GM15510 (cell line): Measurements from ENCODE around the gene LNX1.

Source experiments
- POLR2A ChIP-seq: IDR thresholded peaks from 3 replicates; pipeline ENCODE4 v1.6.1; 2011; ENCODE audit warnings: borderline replicate concordance; ENCODE audit not compliant: insufficient read length; ENCODE audit errors: extremely low read depth

The LNX1 gene

DNA sequence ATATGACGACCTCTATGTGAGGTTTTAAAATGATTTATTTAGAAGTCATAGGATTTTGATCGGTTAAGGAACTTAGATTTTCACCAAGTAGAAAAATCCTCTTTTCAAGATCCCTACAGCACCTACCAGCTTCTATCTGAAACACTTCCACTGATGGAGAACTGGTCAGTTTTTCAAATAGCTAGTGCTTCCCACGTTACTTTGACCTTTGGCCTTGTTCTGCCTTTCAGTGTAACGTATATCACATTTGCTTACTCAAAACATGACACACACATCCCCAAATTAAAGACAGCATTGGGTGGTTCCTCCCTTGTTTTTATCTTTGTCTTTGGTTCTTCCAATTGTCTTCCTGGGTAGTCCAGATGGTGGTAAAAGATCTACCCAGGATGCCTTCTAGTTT lies 6.6 kb downstream of the LNX1 start:
- TF ChIP-seq POLR2A, result no peak

DNA sequence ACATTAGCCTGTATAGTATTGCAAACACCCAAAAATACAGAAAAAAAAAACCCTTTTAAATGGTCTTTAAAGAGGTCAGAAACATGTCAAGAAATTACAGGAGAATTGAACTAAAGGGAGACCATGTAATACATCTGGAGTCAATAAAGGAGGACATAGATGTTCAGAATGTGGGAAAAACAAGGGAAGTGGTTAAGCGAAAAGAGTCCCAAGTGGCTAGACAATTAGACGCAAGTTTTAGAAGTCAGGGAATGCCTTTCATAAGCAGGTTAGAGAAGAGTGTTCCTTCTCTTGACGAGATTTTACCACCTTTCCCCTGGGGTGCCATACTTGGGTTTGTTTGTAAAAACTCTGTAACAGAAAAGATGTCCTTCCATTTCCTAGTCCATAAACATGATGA lies 7.8 kb downstream of the LNX1 start:
- TF ChIP-seq POLR2A, result no peak

- TF ChIP-seq POLR2A, result no peak
Observed at GRCh38 chr4:53582194-53582593, 9.1 kb downstream of the LNX1 start.

GRCh38 chr4:53580274-53580673 lies 11.0 kb downstream of the LNX1 start:
- no peak for TF ChIP-seq POLR2A

DNA sequence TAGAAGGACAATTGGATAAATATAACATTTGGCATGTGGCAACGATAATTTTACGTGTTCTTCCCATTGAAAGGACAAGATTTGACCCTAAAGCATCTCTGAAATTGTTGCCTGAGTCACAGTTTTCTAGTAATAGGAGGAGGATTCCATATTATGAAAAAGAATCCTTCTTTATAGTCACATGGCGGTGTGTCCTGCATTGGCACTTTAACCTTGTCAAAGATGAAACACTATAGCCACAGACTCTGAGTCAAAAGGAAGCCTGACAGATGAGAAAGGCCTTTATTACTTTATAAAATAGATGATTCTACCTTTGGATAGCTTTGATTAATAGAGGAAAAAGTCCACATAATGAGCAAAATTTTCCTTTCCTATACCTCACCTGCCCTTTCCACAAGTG lies 11.5 kb downstream of the LNX1 start:
- TF ChIP-seq POLR2A, result no peak

DNA sequence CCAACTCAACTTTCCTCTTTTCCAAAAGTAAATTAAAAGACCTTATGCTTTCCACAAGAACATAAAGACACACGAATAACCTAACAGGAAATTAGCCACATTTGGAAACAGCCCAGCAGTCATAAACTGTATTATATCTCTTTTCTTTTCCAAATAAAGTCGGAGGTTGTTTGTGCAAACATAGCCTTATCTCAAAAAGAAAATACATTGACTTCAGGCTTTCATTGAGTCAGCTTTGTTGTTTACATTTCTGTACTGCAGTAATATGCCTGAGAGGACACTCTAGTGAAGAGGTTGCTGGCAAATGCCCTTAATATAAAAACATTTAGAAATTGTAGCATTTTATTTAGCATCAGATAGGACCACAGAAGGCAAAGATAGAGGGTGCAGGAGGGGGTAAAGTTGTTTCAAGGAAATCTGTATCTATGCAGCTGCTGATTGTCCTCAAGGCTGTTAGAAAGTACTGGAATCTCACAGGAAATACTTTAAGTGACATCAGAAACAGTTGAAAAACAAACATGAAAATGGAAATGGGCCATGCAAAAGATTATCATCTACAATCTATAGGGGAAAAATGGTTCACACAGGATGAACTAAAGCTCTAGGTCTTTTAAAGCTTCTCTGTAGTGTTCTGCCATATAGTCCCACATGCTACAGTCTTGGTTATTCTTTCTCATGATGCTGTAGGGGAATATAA lies 14.5 kb downstream of the LNX1 start:
- no peak for TF ChIP-seq POLR2A

- no peak for TF ChIP-seq POLR2A
Observed at GRCh38 chr4:53576071-53576617, 15.1 kb downstream of the LNX1 start.

- TF ChIP-seq POLR2A, result no peak
Observed at GRCh38 chr4:53575552-53575951, 15.7 kb downstream of the LNX1 start.

- no peak for TF ChIP-seq POLR2A
Observed at GRCh38 chr4:53574528-53574927, 16.8 kb downstream of the LNX1 start.

DNA sequence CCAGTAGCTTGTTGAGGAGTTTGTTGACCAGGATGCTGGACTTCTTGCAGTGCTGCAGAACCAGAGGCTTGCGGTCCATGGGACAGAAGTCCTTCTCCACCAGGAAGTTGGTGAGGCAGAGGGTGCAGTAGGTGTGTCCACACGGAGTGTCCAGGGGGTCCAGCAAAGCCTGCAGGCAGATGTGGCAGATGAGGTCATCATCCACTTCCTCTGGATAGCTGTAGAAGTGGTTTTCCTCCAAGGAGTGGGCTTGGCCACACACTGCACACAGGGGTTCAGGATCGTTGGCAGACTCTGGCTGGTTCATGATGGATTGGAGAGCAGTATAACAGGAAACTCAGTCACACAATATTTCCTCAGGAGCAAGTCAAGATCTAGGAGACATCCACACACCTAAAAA lies 17.6 kb downstream of the LNX1 start:
- no peak for TF ChIP-seq POLR2A

- no peak for TF ChIP-seq POLR2A
Observed at GRCh38 chr4:53572600-53572994, 18.7 kb downstream of the LNX1 start.

DNA sequence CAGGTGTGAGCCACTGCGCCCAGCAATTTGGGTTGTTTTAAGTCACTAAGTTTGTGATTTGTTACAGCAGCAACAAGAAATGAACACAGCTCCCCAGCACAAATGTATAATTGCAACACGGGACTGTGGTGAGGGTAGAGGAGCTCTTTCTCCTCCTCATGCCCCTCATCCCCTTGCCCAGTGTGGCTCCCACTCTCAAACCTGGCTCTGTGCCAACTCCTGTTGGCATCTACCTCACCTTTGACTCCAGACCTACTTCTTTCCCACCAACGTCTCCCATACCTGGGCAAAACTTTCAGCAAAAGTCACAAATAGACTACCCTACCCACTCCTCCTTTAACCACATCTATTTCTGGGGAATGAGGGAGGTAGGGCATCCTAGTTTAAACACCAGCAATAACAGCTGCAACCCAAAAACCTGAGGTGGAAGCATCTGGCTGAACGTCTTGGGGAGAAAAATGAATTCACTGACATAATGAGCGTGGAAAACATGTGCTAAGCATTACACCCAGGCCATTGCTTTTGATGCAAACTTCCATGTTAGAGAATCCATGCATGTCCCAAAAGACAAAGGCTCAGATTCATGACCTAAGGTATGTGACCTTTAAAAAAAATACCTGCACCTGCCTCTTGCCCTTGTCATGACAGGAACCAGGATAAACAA lies 19.2 kb downstream of the LNX1 start:
- TF ChIP-seq POLR2A, result no peak

- TF ChIP-seq POLR2A, result no peak
Observed at GRCh38 chr4:53563824-53564223, 27.5 kb downstream of the LNX1 start.

GRCh38 chr4:53562409-53562808 lies 28.9 kb downstream of the LNX1 start:
- no peak for TF ChIP-seq POLR2A

GRCh38 chr4:53559021-53559620 lies 32.2 kb downstream of the LNX1 start:
- no peak for TF ChIP-seq POLR2A
